HG03439 (cell line): ENCODE data around the gene LRRC4.

Experiments
- ATAC-seq: cut with Tn5 transposase; IDR thresholded peaks from one replicate; pipeline ENCODE4 v1.9.1; 2021; ENCODE audit warnings: mild to moderate bottlenecking, moderate library complexity; ENCODE audit not compliant: unreplicated experiment

Gene LRRC4

GRCh38 chr7:128030654-128031611 lies at the start of gene LRRC4:
Gene LRRC4 (minus strand): TSS chr7:128031437. CDS start chr7:128030640, 797 bp downstream.
- ATAC-seq = peak; percentile 30

GRCh38 chr7:128080169-128080568 lies 48.9 kb upstream of the LRRC4 start:
- ATAC-seq = no peak

GRCh38 chr7:128078309-128078708 lies 47.1 kb upstream of the LRRC4 start:
- no peak for ATAC-seq

- ATAC-seq = no peak
Observed at GRCh38 chr7:128076796-128077271, 45.6 kb upstream of the LRRC4 start.

- no peak for ATAC-seq
Observed at GRCh38 chr7:128076196-128076795, 45.1 kb upstream of the LRRC4 start.

- ATAC-seq = no peak
Observed at GRCh38 chr7:128075242-128076095, 44.2 kb upstream of the LRRC4 start.

GRCh38 chr7:128074736-128075135 lies 43.5 kb upstream of the LRRC4 start:
- no peak for ATAC-seq

GRCh38 chr7:128074336-128074735 lies 43.1 kb upstream of the LRRC4 start:
- ATAC-seq = no peak

- ATAC-seq = no peak
Observed at GRCh38 chr7:128073671-128074310, 42.6 kb upstream of the LRRC4 start.

GRCh38 chr7:128071801-128072200 lies 40.6 kb upstream of the LRRC4 start:
- ATAC-seq = no peak

- ATAC-seq = no peak
Observed at GRCh38 chr7:128071376-128071775, 40.1 kb upstream of the LRRC4 start.

GRCh38 chr7:128069373-128070364 lies 38.4 kb upstream of the LRRC4 start:
- no peak for ATAC-seq

GRCh38 chr7:128068785-128069184 lies 37.5 kb upstream of the LRRC4 start:
- ATAC-seq = no peak

- no peak for ATAC-seq
Observed at GRCh38 chr7:128067983-128068382, 36.7 kb upstream of the LRRC4 start.

- no peak for ATAC-seq
Observed at GRCh38 chr7:128066858-128067257, 35.6 kb upstream of the LRRC4 start.

- ATAC-seq = no peak
Observed at GRCh38 chr7:128066395-128066794, 35.2 kb upstream of the LRRC4 start.

- ATAC-seq = no peak
Observed at GRCh38 chr7:128065872-128066271, 34.6 kb upstream of the LRRC4 start.

- no peak for ATAC-seq
Observed at GRCh38 chr7:128063088-128063487, 31.9 kb upstream of the LRRC4 start.

- ATAC-seq = no peak
Observed at GRCh38 chr7:128060018-128060417, 28.8 kb upstream of the LRRC4 start.
